Panc1 (cell line): ENCODE measurements around the gene DPEP3. TPM values are rescaled to one million over a fixed set of nuclear protein-coding genes. Genes with fewer than 3 reads are reported as not detected.
A peak's percentile ranks its signal among the peaks of the same experiment; 100 is the strongest.

Experiments
- ATAC-seq: fragments of 200-7000 bp; cut with Tn5 transposase; 2 replicates; pipeline ENCODE4 v1.9.1; 2020; ENCODE audit warnings: mild to moderate bottlenecking, moderate library complexity
- BruUV-seq: library from RNA; stranded (reverse); fragments of 400-500 nt; replicated peaks from 2 replicates; lab custom pipeline; 2021; lab: Mats Ljungman, UMichigan
- CTCF ChIA-PET: fragments of 300-600 bp; sonication (Branson Sonifier 250); formaldehyde crosslinking; loops from one replicate; lab custom pipeline; 2022; ENCODE audit warnings: antibody characterized with exemption; lab: Charles Lee
- POLR2A ChIA-PET: fragments of 300-600 bp; sonication (Branson Sonifier 250); formaldehyde crosslinking; loops from one replicate; lab custom pipeline; 2022; ENCODE audit warnings: antibody characterized with exemption; lab: Charles Lee
- DNase-seq: peaks from one replicate; pipeline ENCODE4 v3.0.0-alpha.2; 2010; ENCODE audit warnings: low read depth, low spot score
- H3K27ac ChIP-seq: 2 replicates; pipeline ENCODE4 v1.5.1; 2011; ENCODE audit warnings: mild to moderate bottlenecking, low read length, inconsistent platforms
- H3K27me3 ChIP-seq: fragments of 200-500 bp; sonication (Bioruptor generic); 2 replicates; pipeline ENCODE4 v1.6.0; 2014; ENCODE audit warnings: low read length, inconsistent platforms; ENCODE audit not compliant: control insufficient read depth, insufficient read depth
- H3K36me3 ChIP-seq: fragments of 200-500 bp; sonication (Bioruptor generic); 2 replicates; pipeline ENCODE4 v1.5.1; 2014; ENCODE audit warnings: inconsistent platforms, mild to moderate bottlenecking, low read length, moderate library complexity; ENCODE audit not compliant: control insufficient read depth, insufficient read depth
- H3K4me1 ChIP-seq: 2 replicates; pipeline ENCODE4 v1.5.1; 2011; ENCODE audit warnings: inconsistent platforms, mild to moderate bottlenecking, low read length, moderate library complexity; ENCODE audit not compliant: control insufficient read depth, insufficient read depth
- H3K4me3 ChIP-seq, 2 experiments: 2 replicates each; pipeline ENCODE4 v1.5.1; 2011 to 2012; ENCODE audit warnings: low read depth in 2 of 2, low read length in 2 of 2, mild to moderate bottlenecking in 2 of 2, inconsistent platforms in 1 of 2, moderate library complexity in 1 of 2
- H3K9me3 ChIP-seq: fragments of 200-500 bp; sonication (Bioruptor generic); 2 replicates; pipeline ENCODE4 v1.5.1; 2014; ENCODE audit warnings: low read depth, mild to moderate bottlenecking, inconsistent platforms, low read length, moderate library complexity; ENCODE audit not compliant: control insufficient read depth, insufficient read depth
- CTCF ChIP-seq: fragments of 450-650 bp; IDR thresholded peaks from 2 replicates; pipeline ENCODE4 v1.5.1; 2017; ENCODE audit warnings: mild to moderate bottlenecking
- POLR2AphosphoS5 ChIP-seq: IDR thresholded peaks from 2 replicates; pipeline ENCODE4 v1.6.1; 2012; ENCODE audit warnings: mild to moderate bottlenecking, low read depth, low read length, moderate library complexity
- REST ChIP-seq, 2 experiments: IDR thresholded peaks; 2 replicates each; pipeline ENCODE4 v1.6.1; 2011 to 2012; ENCODE audit warnings: low read depth in 2 of 2, control low read depth in 1 of 2, low read length in 1 of 2, mild to moderate bottlenecking in 1 of 2, moderate library complexity in 1 of 2; ENCODE audit not compliant: insufficient read depth in 1 of 2
- SIN3A ChIP-seq: IDR thresholded peaks from 2 replicates; pipeline ENCODE4 v1.6.1; 2012; ENCODE audit warnings: low read depth, mild to moderate bottlenecking, low read length, moderate library complexity, borderline replicate concordance; ENCODE audit not compliant: insufficient read depth
- TCF7L2 ChIP-seq: IDR thresholded peaks from 2 replicates; pipeline ENCODE4 v1.6.1; 2011; ENCODE audit warnings: mild to moderate bottlenecking, low read depth, low read length, inconsistent platforms
- in situ Hi-C: cut with HindIII; loops from 2 replicates; pipeline ENCODE4 v1.10.0; 2016; ENCODE audit warnings: low sequenced_read_pairs, low pct_unique_long_range_greater_than_20kb
- intact Hi-C: fragments of 100-400 bp; cut with micrococcal nuclease; formaldehyde crosslinking; loops from one replicate; pipeline ENCODE4 v1.10.0; 2022; ENCODE audit not compliant: unreplicated experiment
- total RNA-seq: library from RNA; stranded (reverse); gene quantifications from one replicate; pipeline ENCODE4 v1.2.1, GENCODE V29; 2021; ENCODE audit not compliant: unreplicated experiment

DPEP3 gene
- total RNA-seq, 1 experiment from 2014 or later: not detected

GRCh38 chr16:67993207-67994039, 13.1 kb upstream of the DPEP3 start:
- no peak for DNase-seq
- H3K27me3 ChIP-seq: no peaks in the 10 kb centered on the region
- peak overlapping the region in 1 of 2 experiments; percentile 26; a peak in 2 of 4 replicates for H3K4me3 ChIP-seq
- ChIA-PET POLR2A (interaction anchor here (0.6 kb wide), 1 partner anchor 26 kb away, joined by 3 read pairs; no protein-coding TSS in a partner anchor), CTCF (interaction anchor here (0.6 kb wide), 2 partner anchors 37 to 268 kb away, joined by 4 to 5 read pairs; no protein-coding TSS in a partner anchor)
- H3K27ac ChIP-seq: peak overlapping the region; percentile 65
- H3K9me3 ChIP-seq: no peaks in the 10 kb centered on the region
- peak; percentile 96 for ATAC-seq
- no TSS peak for BruUV-seq
- H3K36me3 ChIP-seq: no peaks in the 10 kb centered on the region
- H3K4me1 ChIP-seq: peaks cover 4% of the 10 kb centered on the region; the same call in 1 of the 2 replicates
- TF ChIP-seq SIN3A (no peak), CTCF (peak; percentile 96)
- in situ Hi-C loops: no loop called here
- intact Hi-C loops: loop anchor here (5.0 kb wide), 1 partner anchor 49 kb away; no protein-coding TSS in a partner anchor

GRCh38 chr16:67992661-67993206, 12.4 kb upstream of the DPEP3 start:
- in situ Hi-C loops: no loop called here
- Histone ChIP-seq H3K36me3 (no peaks in the 10 kb centered on the region), H3K27me3 (no peaks in the 10 kb centered on the region), H3K9me3 (no peaks in the 10 kb centered on the region), H3K27ac (no peak overlapping the region), H3K4me1 (peaks cover 4% of the 10 kb centered on the region; the same call in 1 of the 2 replicates), H3K4me3 (no peak overlapping the region)
- no peak for DNase-seq
- ChIA-PET POLR2A (no interaction called here), CTCF (no interaction called here)
- peak; percentile 29; the same call in 1 of the 2 replicates for ATAC-seq
- intact Hi-C loops: loop anchor here (5.0 kb wide), 1 partner anchor 50 kb away; no protein-coding TSS in a partner anchor
- TF ChIP-seq SIN3A: no peak
- no peak for TF ChIP-seq TCF7L2
- TF ChIP-seq REST (IDR thresholded peaks at IDR 0.05; ENCODE audit: insufficient read depth in 1 of 2, low read depth in 2 of 2, low read length in 1 of 2): no peak
- TF ChIP-seq CTCF: no peak
- no peak for TF ChIP-seq POLR2AphosphoS5
- no TSS peak for BruUV-seq
